NCI-H345 treated with DMSO at 0.1 percent for 48 hours (cell line): Measurements from ENCODE around the gene PTPN23.
"Not testable (repeated sequence)": the region's sequence is repeated elsewhere in the genome, so short reads cannot be mapped to it uniquely, and the experiment has no call there.

Source experiments
- DNase-seq: peaks from one replicate; lab custom pipeline; 2025; ENCODE audit not compliant: unreplicated experiment; lab: John Stamatoyannopoulos, UW

The PTPN23 gene

GRCh38 chr3:47380601-47381316, at the start of gene PTPN23:
Gene PTPN23 (plus strand): TSS chr3:47381021. CDS start chr3:47381097, 76 bp downstream.
- peak; percentile 94 for DNase-seq

- DNase-seq = no peak
These were observed 46.9 kb upstream of the PTPN23 start for GRCh38 chr3:47333907-47334306.

GRCh38 chr3:47337656-47338055, 43.2 kb upstream of the PTPN23 start:
- DNase-seq = no peak

GRCh38 chr3:47339951-47340350, 40.9 kb upstream of the PTPN23 start:
- no peak for DNase-seq

GRCh38 chr3:47340866-47341265, 40.0 kb upstream of the PTPN23 start:
- no peak for DNase-seq

GRCh38 chr3:47342151-47342550, 38.7 kb upstream of the PTPN23 start:
- DNase-seq = no peak

- no peak for DNase-seq
These were observed 38.0 kb upstream of the PTPN23 start for GRCh38 chr3:47342812-47343211.

GRCh38 chr3:47343471-47343971, 37.3 kb upstream of the PTPN23 start:
- no peak for DNase-seq

- DNase-seq = no peak
These were observed 35.9 kb upstream of the PTPN23 start for GRCh38 chr3:47344971-47345370.

GRCh38 chr3:47347217-47347801, 33.5 kb upstream of the PTPN23 start:
- DNase-seq = no peak

GRCh38 chr3:47348411-47349154, 32.2 kb upstream of the PTPN23 start:
- DNase-seq = no peak

GRCh38 chr3:47355010-47355409, 25.8 kb upstream of the PTPN23 start:
- no peak for DNase-seq

GRCh38 chr3:47356201-47356600, 24.6 kb upstream of the PTPN23 start:
- DNase-seq = no peak

- DNase-seq = no peak
These were observed 21.5 kb upstream of the PTPN23 start for GRCh38 chr3:47359323-47359722.

- DNase-seq = not testable (repeated sequence)
These were observed 20.7 kb upstream of the PTPN23 start for GRCh38 chr3:47360110-47360517.

GRCh38 chr3:47362701-47363100, 18.1 kb upstream of the PTPN23 start:
- no peak for DNase-seq

GRCh38 chr3:47365213-47366153, 15.3 kb upstream of the PTPN23 start:
- no peak for DNase-seq

- DNase-seq = no peak
These were observed 14.0 kb upstream of the PTPN23 start for GRCh38 chr3:47366833-47367232.

- no peak for DNase-seq
These were observed 13.2 kb upstream of the PTPN23 start for GRCh38 chr3:47367631-47368030.

GRCh38 chr3:47370020-47370419, 10.8 kb upstream of the PTPN23 start:
- not testable (repeated sequence) for DNase-seq
